NCI-H526 treated with DMSO at 0.1 percent for 48 hours (cell line): Measurements from ENCODE around the gene UBE4B.
A peak's percentile ranks its signal among the peaks of the same experiment; 100 is the strongest.
"Not testable (repeated sequence)": the region's sequence is repeated elsewhere in the genome, so short reads cannot be mapped to it uniquely, and the experiment has no call there.

Experiments
- DNase-seq: peaks from one replicate; lab custom pipeline; 2025; lab: John Stamatoyannopoulos, UW

The UBE4B gene

GRCh38 chr1:10210841-10211804 is 178.4 kb downstream of the UBE4B start:
- DNase-seq = peak; percentile 22

GRCh38 chr1:10211805-10212410 is 179.2 kb downstream of the UBE4B start:
- DNase-seq = no peak

- DNase-seq = no peak
These were observed 179.7 kb downstream of the UBE4B start for GRCh38 chr1:10212476-10212875.

- no peak for DNase-seq
These were observed 180.5 kb downstream of the UBE4B start for GRCh38 chr1:10213186-10213705.

- no peak for DNase-seq
These were observed 183.5 kb downstream of the UBE4B start for GRCh38 chr1:10216090-10216749.

GRCh38 chr1:10217748-10218441 is 185.1 kb downstream of the UBE4B start:
- DNase-seq = no peak

GRCh38 chr1:10220200-10220599 is 187.4 kb downstream of the UBE4B start:
- no peak for DNase-seq

GRCh38 chr1:10220657-10221056 is 187.9 kb downstream of the UBE4B start:
- DNase-seq = not testable (repeated sequence)

- DNase-seq = no peak
These were observed 192.8 kb downstream of the UBE4B start for GRCh38 chr1:10225573-10225972.

GRCh38 chr1:10228528-10228927 is 195.8 kb downstream of the UBE4B start:
- no peak for DNase-seq

- no peak for DNase-seq
These were observed 197.1 kb downstream of the UBE4B start for GRCh38 chr1:10229903-10230302.
